Right lobe of liver (tissue), 4 donors: Measurements from ENCODE around the gene PCED1A.

Experiments
- CTCF ChIP-seq, 4 donors: fragments of 200-600 bp in 3 of 4; fragments of 450-650 bp in 1 of 4; IDR thresholded peaks; one replicate each; pipeline versions ENCODE4 v1.5.1 to v1.8.0; 2016 to 2022; ENCODE audit warnings: antibody characterized with exemption in 4 of 4, mild to moderate bottlenecking in 2 of 4
- POLR2A ChIP-seq: fragments of 450-650 bp; IDR thresholded peaks from one replicate; pipeline ENCODE4 v1.6.1; 2017; ENCODE audit warnings: antibody characterized with exemption, mild to moderate bottlenecking
- donor health status: DM: no; HTN: no; CAD: no.
- donor health status: DM: no; HTN: no; CAD: no.
- donor health status: DM: no; HTN: yes; CAD: no.

- no peak for TF ChIP-seq CTCF (IDR thresholded peaks at IDR 0.05)
- no peak for TF ChIP-seq POLR2A
Observed at GRCh38 chr20:2834401-2835110, 5.9 kb downstream of the PCED1A start.
